NCI-H2171 treated with DMSO at 0.1 percent for 48 hours (cell line): ENCODE measurements around the gene GIT2.
A peak's percentile ranks its signal among the peaks of the same experiment; 100 is the strongest.
"Not testable (repeated sequence)": the region's sequence is repeated elsewhere in the genome, so short reads cannot be mapped to it uniquely, and the experiment has no call there.

Experiments used
- DNase-seq: peaks from one replicate; lab custom pipeline; 2025; lab: John Stamatoyannopoulos, UW

The GIT2 gene

DNA sequence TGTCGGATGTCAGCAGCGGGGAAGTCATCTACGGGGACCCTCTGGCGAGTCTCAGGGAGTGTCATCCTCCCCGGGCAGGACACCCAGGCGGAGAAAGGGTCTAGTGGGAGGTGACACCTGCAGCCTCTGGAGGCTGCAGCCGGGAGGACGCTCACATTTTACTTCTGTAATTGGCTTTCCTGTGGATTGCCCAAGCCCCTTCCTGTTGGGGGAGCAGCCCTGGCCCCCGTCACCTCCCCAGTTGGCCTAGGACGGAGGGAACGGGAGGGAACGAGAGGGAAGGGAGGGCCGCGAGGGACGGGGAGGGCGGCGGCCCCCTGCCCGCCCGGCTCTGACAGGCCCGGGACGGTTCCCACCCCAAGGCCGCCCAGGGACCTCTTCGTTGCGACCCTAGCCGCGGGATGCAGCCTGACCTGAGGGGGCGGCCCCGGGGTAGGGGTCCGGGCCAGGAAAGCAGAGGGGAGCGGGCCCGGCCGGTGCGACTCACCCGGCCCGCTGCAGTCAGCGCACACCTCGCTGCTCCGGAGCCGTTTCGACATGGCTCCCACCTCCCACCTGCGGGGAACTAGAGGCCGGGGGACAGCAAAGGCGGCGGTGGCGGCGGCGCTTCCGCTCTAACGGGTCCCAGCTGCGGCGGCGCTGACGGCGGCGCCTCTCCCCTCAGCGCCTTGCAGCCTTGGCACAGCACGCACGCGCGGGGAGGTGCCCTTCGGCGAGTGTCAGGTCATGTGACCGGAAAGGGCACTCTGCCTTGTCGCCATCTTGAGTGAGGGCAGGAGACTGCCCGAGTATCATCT, at the start of gene GIT2:
Gene GIT2 (minus strand): TSS at position 683 of the 797 bp plus-strand sequence. CDS start 144 bp downstream, at position 539.
- DNase-seq = peak; percentile 94

DNA sequence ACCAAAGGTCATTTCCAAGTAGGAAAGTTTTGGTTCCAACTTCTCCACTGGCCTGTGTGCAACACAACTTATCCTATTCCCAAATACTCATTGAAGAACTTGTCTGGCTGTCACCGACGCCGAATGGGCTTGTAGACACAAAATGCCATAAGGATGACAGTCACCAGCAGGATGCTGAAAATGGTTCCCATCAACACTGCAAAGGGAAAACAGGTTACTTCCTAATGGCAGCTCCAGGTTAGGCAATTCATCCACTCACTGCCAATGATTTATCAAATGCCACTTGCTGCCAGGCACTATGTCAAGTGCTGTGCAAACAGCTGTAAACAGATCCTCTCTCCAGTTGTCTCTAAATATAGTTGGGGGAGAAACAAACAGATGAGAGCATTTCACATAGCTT, 46.1 kb upstream of the GIT2 start:
- no peak for DNase-seq

- DNase-seq = no peak
Measured at GRCh38 chr12:110039085-110039807, 43.1 kb upstream of the GIT2 start.

- no peak for DNase-seq
Measured at GRCh38 chr12:110038741-110039084, 42.5 kb upstream of the GIT2 start.

DNA sequence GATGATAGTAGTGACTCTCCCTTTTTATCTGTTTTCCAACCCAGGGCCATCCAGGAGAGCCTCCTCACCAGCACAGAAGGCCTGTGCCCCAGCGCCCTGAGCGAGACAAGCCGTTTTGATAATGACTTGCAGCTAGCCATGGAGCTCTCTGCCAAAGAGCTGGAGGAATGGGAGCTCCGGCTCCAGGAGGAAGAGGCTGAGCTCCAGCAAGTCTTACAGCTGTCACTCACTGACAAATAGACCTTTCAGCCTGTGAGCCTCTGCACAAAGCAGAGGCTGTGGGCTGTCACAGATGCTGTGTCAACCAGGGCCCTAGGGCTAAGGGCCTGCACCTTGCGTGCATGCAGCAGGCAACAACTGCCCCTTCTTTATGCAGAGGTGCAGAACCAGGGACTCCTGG, 41.1 kb upstream of the GIT2 start:
- DNase-seq = no peak

DNA sequence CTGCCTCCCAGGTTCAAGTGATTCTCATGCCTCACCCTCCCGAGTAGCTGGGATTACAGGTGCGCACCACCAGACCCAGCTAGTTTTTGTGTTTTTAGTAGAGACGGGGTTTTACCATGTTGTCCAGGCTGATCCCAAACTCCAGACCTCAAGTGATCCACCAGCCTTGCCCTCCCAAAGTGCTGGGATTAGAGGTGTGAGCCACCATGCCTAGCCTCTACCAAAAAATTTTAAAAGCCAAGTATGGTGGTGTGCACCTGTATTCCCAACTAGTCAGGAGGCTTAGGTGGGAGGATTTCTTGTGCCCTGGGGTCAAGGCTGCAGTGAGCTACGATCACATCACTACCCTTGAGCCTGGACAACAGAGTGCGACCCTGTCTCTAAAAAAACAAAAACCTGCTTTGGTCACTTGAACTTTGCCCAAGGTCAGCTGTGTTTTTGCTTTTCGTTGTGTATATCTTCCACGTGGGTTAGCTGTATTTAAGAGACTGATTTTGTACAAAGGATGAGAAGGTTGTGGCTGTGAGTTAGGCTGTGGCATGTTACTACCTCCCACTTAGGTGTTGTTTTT, 39.5 kb upstream of the GIT2 start:
- DNase-seq = no peak

GRCh38 chr12:110033888-110034287, 37.7 kb upstream of the GIT2 start:
- DNase-seq = no peak

GRCh38 chr12:110029290-110029815, 33.2 kb upstream of the GIT2 start:
- DNase-seq = no peak

DNA sequence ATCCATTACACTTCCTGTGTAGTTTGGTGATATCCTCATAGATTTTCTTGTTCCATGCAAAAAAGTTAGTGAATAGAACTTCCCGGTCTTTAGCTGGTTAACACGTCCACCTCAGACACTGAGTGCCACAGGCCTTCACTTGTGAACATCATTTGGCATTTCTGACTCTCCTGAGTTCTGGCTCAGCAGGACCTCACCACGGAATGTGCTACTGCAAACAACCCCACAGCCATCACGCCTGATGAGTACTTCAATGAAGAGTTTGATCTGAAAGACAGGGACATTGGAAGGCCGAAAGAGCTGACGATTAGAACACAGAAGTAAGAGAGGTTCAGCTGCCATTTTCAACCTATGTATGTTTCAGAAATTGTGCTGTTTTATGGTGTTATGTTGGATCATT, 32.2 kb upstream of the GIT2 start:
- no peak for DNase-seq

DNA sequence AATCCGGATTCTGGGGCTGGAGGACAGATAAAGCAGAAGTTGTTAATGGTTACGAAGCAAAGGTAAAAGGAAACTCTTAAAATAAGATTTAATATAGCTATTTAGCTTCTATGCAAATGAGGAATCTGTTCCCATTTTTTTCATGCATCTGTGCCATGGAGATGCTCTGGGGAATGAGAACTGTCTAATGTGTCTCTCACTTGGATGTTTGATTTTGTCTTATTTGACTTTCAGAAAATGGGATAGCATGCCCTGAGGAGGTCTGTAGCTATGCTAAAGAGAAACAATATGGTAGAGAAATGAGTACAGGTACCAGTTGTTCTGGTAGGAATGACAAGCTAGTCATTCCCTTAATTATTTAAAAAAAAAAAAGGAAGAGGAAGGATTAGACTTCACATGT, 27.9 kb upstream of the GIT2 start:
- DNase-seq = peak; percentile 35

GRCh38 chr12:110023059-110023980, 27.2 kb upstream of the GIT2 start:
- peak; percentile 90 for DNase-seq

- no peak for DNase-seq
Measured at GRCh38 chr12:110020956-110021355, 24.8 kb upstream of the GIT2 start.

DNA sequence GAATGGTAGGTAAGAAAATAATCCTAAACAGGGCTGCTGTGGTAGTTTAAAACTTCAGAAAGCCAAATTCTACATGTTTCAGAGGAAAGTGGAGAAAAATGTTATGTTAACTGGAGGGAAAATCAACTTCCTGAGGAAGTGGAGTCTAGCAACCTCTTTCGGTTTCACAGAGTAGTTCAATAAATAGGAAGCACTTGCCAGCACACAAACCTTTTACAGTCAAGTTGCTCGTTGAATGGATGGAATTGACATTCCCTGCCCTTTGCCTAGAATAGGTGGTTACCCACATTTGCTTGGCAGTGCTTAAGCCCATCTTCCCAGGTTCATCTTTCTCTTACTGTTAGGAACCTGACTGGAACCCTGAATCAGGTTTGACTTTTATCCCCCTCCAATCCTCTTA, 19.0 kb upstream of the GIT2 start:
- DNase-seq = no peak

DNA sequence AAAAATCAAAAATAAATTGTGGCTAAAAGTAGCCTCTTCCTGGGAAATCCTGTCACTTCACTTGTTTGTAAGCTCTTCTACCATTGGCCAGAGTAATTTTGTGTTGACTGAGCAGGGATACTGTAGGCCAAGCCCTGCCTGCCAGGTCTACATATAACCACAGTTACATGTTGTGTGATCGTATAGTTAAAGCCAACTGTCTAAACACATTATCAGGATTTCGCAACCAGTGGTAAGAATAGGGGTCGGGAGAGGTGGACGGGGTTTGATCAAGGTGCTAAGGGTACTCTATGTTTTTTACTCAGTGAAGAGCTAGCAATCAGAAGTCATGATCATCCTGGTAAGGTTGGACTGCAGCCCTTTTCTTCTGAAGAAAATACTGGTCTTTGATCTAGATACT, 16.5 kb upstream of the GIT2 start:
- no peak for DNase-seq

DNA sequence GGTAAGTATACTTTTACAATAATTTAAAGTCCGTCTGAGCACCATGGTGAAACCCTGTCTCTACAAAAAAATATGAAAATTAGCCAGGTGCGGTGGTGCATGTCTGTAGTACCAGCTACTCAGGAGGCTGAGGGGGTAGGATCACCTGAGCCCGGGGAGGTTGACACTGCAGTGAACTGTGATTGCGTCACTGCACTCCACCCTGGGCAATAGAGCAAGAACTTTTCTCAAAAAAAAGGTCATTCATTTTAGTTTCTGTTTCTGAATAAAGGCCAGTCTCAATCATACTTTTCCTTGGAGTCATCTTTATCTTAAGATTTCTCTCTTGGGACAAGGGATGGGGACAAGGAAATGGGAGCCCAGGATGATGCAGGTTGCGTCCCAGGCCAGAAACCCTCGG, 16.0 kb upstream of the GIT2 start:
- no peak for DNase-seq

GRCh38 chr12:110010853-110011723, 14.9 kb upstream of the GIT2 start:
- no peak for DNase-seq

DNA sequence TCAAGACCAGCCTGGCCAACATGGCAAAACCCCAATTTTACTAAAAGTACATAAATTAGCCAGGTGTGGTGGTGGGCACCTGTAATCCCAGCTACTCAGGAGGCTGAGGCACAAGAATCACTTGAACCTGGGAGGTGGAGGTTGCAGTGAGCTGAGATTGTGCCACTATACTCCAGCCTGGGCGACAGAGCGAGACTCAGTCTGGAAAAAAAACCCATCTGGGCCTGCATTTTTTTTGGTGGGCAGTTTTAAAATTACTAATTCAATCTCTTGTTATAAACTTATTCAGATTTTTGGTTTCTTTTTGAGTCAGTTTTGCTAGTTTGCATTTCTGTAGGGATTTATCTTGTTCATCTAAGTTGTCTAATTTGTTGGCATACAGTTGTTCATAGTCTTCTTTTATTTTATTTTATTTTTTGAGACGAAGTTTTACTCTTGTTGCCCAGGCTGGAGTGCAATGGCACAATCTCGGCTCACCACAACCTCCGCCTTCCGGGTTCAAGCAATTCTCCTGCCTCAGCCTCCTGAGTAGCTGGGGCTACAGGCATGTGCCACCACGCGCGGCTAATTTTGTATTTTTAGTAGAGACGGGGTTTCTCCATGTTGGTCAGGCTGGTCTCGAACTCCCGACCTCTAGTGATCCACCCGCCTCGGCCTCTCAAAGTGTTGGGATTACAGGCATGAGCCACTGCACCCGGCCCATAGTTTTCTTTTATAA, 12.7 kb upstream of the GIT2 start:
- DNase-seq = not testable (repeated sequence)

- no peak for DNase-seq
Measured at GRCh38 chr12:110007881-110008280, 11.7 kb upstream of the GIT2 start.

- no peak for DNase-seq
Measured at GRCh38 chr12:110006115-110006514, 9.9 kb upstream of the GIT2 start.

GRCh38 chr12:110005319-110005973, 9.3 kb upstream of the GIT2 start:
- no peak for DNase-seq
